ENCODE measurements around the gene GPR137. TPM values are rescaled to one million over a fixed set of nuclear protein-coding genes. Genes with fewer than 3 reads are reported as not detected.

The GPR137 gene
- total RNA-seq, 1 experiment from 2014 or later, result 24.4 TPM

DNA sequence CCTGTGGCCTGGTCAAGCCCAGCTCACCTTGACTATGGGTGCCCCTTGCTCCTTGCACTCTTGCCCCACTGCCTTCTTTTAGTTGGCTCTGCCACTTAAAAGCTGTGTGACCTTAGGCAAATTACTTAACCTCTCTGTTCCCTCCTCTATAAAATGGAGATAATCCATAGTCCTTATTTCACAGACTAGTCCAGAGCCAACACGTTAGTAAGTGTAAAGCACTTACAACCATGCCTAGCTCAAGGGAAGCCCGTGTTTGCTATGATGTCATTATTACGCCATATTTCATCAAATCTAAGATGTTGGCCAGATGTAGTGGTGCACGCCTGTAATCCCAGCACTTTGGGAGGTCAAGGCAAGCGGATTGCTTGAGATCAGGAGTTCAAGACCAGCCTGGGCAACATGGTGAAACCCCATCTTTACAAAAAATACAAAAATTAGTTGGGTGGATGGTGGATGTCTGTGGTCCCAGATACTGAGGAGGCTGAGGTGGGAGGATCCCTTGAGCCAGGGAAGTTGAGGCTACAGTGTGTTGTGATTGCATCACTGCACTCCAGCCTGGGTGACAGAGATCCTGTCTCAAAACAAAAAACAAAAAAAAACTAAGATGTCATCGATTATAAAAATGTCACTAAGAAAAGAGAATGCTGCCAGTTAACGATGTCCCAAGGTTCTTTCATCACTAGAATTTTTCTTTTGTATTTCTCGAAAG is 52.0 kb downstream of the GPR137 start:
- Histone ChIP-seq H3K27me3 (ENCODE audit: insufficient read depth, low read length) (no peaks in the 10 kb centered on the region), H3K9me2 (ENCODE audit: insufficient read depth) (no peaks in the 10 kb centered on the region), H3K27ac (ENCODE audit: low read depth, low read length) (no peak overlapping the region), H3K4me3 (replicated peaks in 1 of 2; ENCODE audit: low read depth in 1 of 2, low read length in 2 of 2) (no peak overlapping the region), H2AFZ (ENCODE audit: low read depth, low read length, poor library complexity, severe bottlenecking) (no peak overlapping the region), H3K4me1 (ENCODE audit: control insufficient read depth in 1 of 2, insufficient read depth in 2 of 2, low read length in 2 of 2) (peaks cover 18 to 47% of the 10 kb centered on the region in 2 experiments), H3K79me2 (ENCODE audit: insufficient read depth, low read length) (no peaks in the 10 kb centered on the region), H3K9me3 (ENCODE audit: control insufficient read depth in 1 of 2, insufficient read depth in 1 of 2, low read depth in 1 of 2, low read length in 2 of 2) (no peaks in the 10 kb centered on the region), H3K4me2 (ENCODE audit: low read length) (no peak overlapping the region), H3K9ac (ENCODE audit: low read length) (no peak overlapping the region), H4K20me1 (ENCODE audit: insufficient read depth) (no peaks in the 10 kb centered on the region), H3K36me3 (ENCODE audit: control insufficient read depth in 1 of 2, insufficient read depth in 2 of 2, low read length in 2 of 2) (no peaks in the 10 kb centered on the region)
- DNase-seq (ENCODE audit: low read depth, low spot score), result no peak
- intact Hi-C loops (cut with micrococcal nuclease), result no loop called here
- ATAC-seq, result no peak
- ChIA-PET CTCF (interaction anchor here (1.6 kb wide), 1 partner anchor 17 kb away, joined by 5 read pairs; no protein-coding TSS in a partner anchor), RAD21 (ENCODE audit: low non-redundant PET in 1 of 2, low total read pairs in 2 of 2, uncharacterized antibody in 2 of 2, unreplicated experiment in 2 of 2) (no interaction called here), POLR2A (no interaction called here)
- no TSS peak for BruUV-seq (replicated peaks)
- TF ChIP-seq JUND (IDR thresholded peaks at IDR 0.05) (no peak), EGR1 (IDR thresholded peaks at IDR 0.05; ENCODE audit: low read depth) (no peak), POLR2A (IDR thresholded peaks at IDR 0.05; ENCODE audit: borderline replicate concordance, extremely low read depth, insufficient read depth, insufficient read length) (no peak), CEBPB (IDR thresholded peaks at IDR 0.05; ENCODE audit: low read depth) (no peak)
- TF ChIP-seq, protein P1, sequence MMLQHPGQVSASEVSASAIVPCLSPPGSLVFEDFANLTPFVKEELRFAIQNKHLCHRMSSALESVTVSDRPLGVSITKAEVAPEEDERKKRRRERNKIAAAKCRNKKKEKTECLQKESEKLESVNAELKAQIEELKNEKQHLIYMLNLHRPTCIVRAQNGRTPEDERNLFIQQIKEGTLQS (IDR thresholded peaks at IDR 0.05), result no peak

DNA sequence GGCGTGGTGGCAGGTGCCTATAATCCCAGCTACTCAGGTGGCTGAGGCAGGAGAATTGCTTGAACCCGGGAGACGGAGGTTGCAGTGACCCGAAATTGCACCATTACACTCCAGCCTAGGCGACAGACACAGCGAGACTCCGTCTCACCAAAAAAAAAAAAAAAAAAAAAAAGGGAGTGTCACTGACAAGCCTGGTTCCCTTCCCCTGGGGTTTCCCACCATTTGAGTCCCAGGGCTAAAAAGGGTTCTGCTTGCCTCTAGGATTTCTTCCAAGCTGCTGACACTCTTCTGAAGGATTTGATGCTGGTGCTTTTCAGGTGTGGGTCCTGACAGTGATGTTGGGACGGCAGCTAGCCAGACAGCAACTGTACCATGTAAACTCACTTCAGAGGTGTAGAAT is 53.1 kb downstream of the GPR137 start:
- no peaks in the 10 kb centered on the region for H3K36me3 ChIP-seq (ENCODE audit: control insufficient read depth in 1 of 2, insufficient read depth in 2 of 2, low read length in 2 of 2)
- CTCF ChIA-PET, result interaction anchor here (1.6 kb wide), 1 partner anchor 16 kb away, joined by 5 read pairs; no protein-coding TSS in a partner anchor
- H3K4me3 ChIP-seq (replicated peaks in 1 of 2; ENCODE audit: low read depth in 1 of 2, low read length in 2 of 2), result no peak overlapping the region
- ATAC-seq, result no peak
- H3K9ac ChIP-seq (ENCODE audit: low read length), result no peak overlapping the region
- peaks cover 26 to 54% of the 10 kb centered on the region in 2 experiments for H3K4me1 ChIP-seq (ENCODE audit: control insufficient read depth in 1 of 2, insufficient read depth in 2 of 2, low read length in 2 of 2)
- H2AFZ ChIP-seq (ENCODE audit: low read depth, low read length, poor library complexity, severe bottlenecking), result no peak overlapping the region
- intact Hi-C loops (cut with micrococcal nuclease), result no loop called here
- POLR2A ChIA-PET, result interaction anchor here (1.0 kb wide), 1 partner anchor 16 kb away, joined by 4 read pairs; no protein-coding TSS in a partner anchor
- no peaks in the 10 kb centered on the region for H3K9me3 ChIP-seq (ENCODE audit: control insufficient read depth in 1 of 2, insufficient read depth in 1 of 2, low read depth in 1 of 2, low read length in 2 of 2)
- H3K27me3 ChIP-seq (ENCODE audit: insufficient read depth, low read length), result no peaks in the 10 kb centered on the region
- no peak overlapping the region for H3K27ac ChIP-seq (ENCODE audit: low read depth, low read length)
- no peaks in the 10 kb centered on the region for H4K20me1 ChIP-seq (ENCODE audit: insufficient read depth)
- DNase-seq (ENCODE audit: low read depth, low spot score), result no peak
- BruUV-seq (replicated peaks), result no TSS peak
- H3K79me2 ChIP-seq (ENCODE audit: insufficient read depth, low read length), result no peaks in the 10 kb centered on the region
- RAD21 ChIA-PET (ENCODE audit: low non-redundant PET in 1 of 2, low total read pairs in 2 of 2, uncharacterized antibody in 2 of 2, unreplicated experiment in 2 of 2), result no interaction called here
- H3K9me2 ChIP-seq (ENCODE audit: insufficient read depth), result no peaks in the 10 kb centered on the region
- no peak overlapping the region for H3K4me2 ChIP-seq (ENCODE audit: low read length)
- TF ChIP-seq FOSL1 (IDR thresholded peaks at IDR 0.05; ENCODE audit: low read depth), result no peak
- TF ChIP-seq, protein P2, sequence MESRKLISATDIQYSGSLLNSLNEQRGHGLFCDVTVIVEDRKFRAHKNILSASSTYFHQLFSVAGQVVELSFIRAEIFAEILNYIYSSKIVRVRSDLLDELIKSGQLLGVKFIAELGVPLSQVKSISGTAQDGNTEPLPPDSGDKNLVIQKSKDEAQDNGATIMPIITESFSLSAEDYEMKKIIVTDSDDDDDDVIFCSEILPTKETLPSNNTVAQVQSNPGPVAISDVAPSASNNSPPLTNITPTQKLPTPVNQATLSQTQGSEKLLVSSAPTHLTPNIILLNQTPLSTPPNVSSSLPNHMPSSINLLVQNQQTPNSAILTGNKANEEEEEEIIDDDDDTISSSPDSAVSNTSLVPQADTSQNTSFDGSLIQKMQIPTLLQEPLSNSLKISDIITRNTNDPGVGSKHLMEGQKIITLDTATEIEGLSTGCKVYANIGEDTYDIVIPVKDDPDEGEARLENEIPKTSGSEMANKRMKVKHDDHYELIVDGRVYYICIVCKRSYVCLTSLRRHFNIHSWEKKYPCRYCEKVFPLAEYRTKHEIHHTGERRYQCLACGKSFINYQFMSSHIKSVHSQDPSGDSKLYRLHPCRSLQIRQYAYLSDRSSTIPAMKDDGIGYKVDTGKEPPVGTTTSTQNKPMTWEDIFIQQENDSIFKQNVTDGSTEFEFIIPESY (IDR thresholded peaks at IDR 0.05; ENCODE audit: extremely low read depth, insufficient replicate concordance, low read length), result no peak
- no peak for TF ChIP-seq TCF7L2 (IDR thresholded peaks at IDR 0.05; ENCODE audit: borderline replicate concordance, extremely low read depth, insufficient read depth, insufficient read length)
- TF ChIP-seq CBX3 (IDR thresholded peaks at IDR 0.05; ENCODE audit: low read depth), result no peak
- TF ChIP-seq, protein P3, sequence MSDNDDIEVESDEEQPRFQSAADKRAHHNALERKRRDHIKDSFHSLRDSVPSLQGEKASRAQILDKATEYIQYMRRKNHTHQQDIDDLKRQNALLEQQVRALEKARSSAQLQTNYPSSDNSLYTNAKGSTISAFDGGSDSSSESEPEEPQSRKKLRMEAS (IDR thresholded peaks at IDR 0.05), result no peak
- no peak for TF ChIP-seq ELF1 (IDR thresholded peaks at IDR 0.05; ENCODE audit: borderline replicate concordance, low read depth)
- no peak for TF ChIP-seq POLR2A (IDR thresholded peaks at IDR 0.05; ENCODE audit: borderline replicate concordance, extremely low read depth, insufficient read depth, insufficient read length)
- TF ChIP-seq SRF (IDR thresholded peaks at IDR 0.05; ENCODE audit: low read depth), result no peak
- TF ChIP-seq EZH2phosphoT487 (IDR thresholded peaks at IDR 0.05; ENCODE audit: borderline replicate concordance), result no peak
- TF ChIP-seq ZFX (IDR thresholded peaks at IDR 0.05), result no peak
- no peak for TF ChIP-seq ZNF274 (IDR thresholded peaks at IDR 0.05; ENCODE audit: low read depth, low read length)
- TF ChIP-seq JUND (IDR thresholded peaks at IDR 0.05), result no peak
- no peak for TF ChIP-seq EZH2 (IDR thresholded peaks at IDR 0.05)
- no peak for TF ChIP-seq YY1 (IDR thresholded peaks at IDR 0.05; ENCODE audit: extremely low read depth, insufficient replicate concordance, low read depth, low read length)

All from HCT116 (cell line).